DND-41 (cell line): ENCODE data around the gene LANCL3.

Experiments used
- ATAC-seq: fragments of 200-7000 bp; cut with Tn5 transposase; 3 replicates; pipeline ENCODE4 v1.9.1; 2021; ENCODE audit warnings: low read depth; ENCODE audit not compliant: insufficient read depth
- DNase-seq: peaks from one replicate; pipeline ENCODE4 v3.0.0-alpha.2; 2020
- H2AFZ ChIP-seq: 2 replicates; pipeline ENCODE4 v1.6.0; 2012; ENCODE audit warnings: low read depth, low read length
- H3K27ac ChIP-seq: 2 replicates; pipeline ENCODE4 v1.5.1; 2012; ENCODE audit warnings: low read length, inconsistent platforms
- H3K27me3 ChIP-seq: fragments of 200-600 bp; sonication (generic); 2 replicates; pipeline ENCODE4 v1.6.0; 2012; ENCODE audit warnings: low read length, mild to moderate bottlenecking, inconsistent platforms; ENCODE audit not compliant: insufficient read depth, poor library complexity
- H3K36me3 ChIP-seq: 2 replicates; pipeline ENCODE4 v1.5.1; 2012; ENCODE audit warnings: low read length, inconsistent platforms; ENCODE audit not compliant: insufficient read depth
- H3K4me1 ChIP-seq: 2 replicates; pipeline ENCODE4 v1.5.1; 2012; ENCODE audit warnings: mild to moderate bottlenecking, low read length; ENCODE audit not compliant: insufficient read depth
- H3K4me2 ChIP-seq: 2 replicates; pipeline ENCODE4 v1.6.0; 2012; ENCODE audit warnings: mild to moderate bottlenecking, moderate library complexity, low read length, inconsistent platforms; ENCODE audit not compliant: insufficient read depth
- H3K4me3 ChIP-seq, 2 experiments: fragments of 200-600 bp in 1 of 2; shearing (Covaris generic) in 1 of 2; 2 replicates each; pipeline ENCODE4 v1.5.1; 2012 to 2016; ENCODE audit warnings: inconsistent platforms in 2 of 2, low read length in 2 of 2, mild to moderate bottlenecking in 2 of 2, low read depth in 1 of 2, moderate library complexity in 1 of 2
- H3K79me2 ChIP-seq: 2 replicates; pipeline ENCODE4 v1.6.0; 2012; ENCODE audit warnings: low read length, inconsistent platforms; ENCODE audit not compliant: insufficient read depth
- H3K9ac ChIP-seq: 2 replicates; pipeline ENCODE4 v1.6.0; 2012; ENCODE audit warnings: low read depth, mild to moderate bottlenecking, inconsistent platforms, low read length, moderate library complexity
- H3K9me3 ChIP-seq: 2 replicates; pipeline ENCODE4 v1.5.1; 2012; ENCODE audit warnings: low read length, moderate library complexity, mild to moderate bottlenecking, inconsistent platforms; ENCODE audit not compliant: insufficient read depth, severe bottlenecking
- H4K20me1 ChIP-seq: 2 replicates; pipeline ENCODE4 v1.6.0; 2012; ENCODE audit warnings: low read length; ENCODE audit not compliant: insufficient read depth
- CTCF ChIP-seq: IDR thresholded peaks from 2 replicates; pipeline ENCODE4 v1.5.1; 2012; ENCODE audit warnings: borderline replicate concordance, low read length, moderate library complexity, mild to moderate bottlenecking; ENCODE audit not compliant: poor library complexity, severe bottlenecking; ENCODE audit errors: extremely low read depth
- EZH2 ChIP-seq: IDR thresholded peaks from 3 replicates; pipeline ENCODE4 v1.6.1; 2012; ENCODE audit warnings: borderline replicate concordance, low read depth, mild to moderate bottlenecking, moderate library complexity, low read length, inconsistent platforms; ENCODE audit not compliant: severe bottlenecking

Gene LANCL3

GRCh38 chrX:37652589-37653231, 81.2 kb downstream of the LANCL3 start:
- no peak for ATAC-seq
- no peaks in the 10 kb centered on the region for H3K9me3 ChIP-seq
- no peak overlapping the region for H3K27ac ChIP-seq
- no peak overlapping the region for H3K9ac ChIP-seq
- H2AFZ ChIP-seq, result no peak overlapping the region
- no peaks in the 10 kb centered on the region for H4K20me1 ChIP-seq
- no peak overlapping the region for H3K4me2 ChIP-seq
- DNase-seq, result no peak
- no peak overlapping the region for H3K4me3 ChIP-seq
- TF ChIP-seq CTCF, result no peak
- no peak for TF ChIP-seq EZH2
- H3K79me2 ChIP-seq, result no peaks in the 10 kb centered on the region
- H3K36me3 ChIP-seq, result no peaks in the 10 kb centered on the region
- H3K27me3 ChIP-seq, result no peaks in the 10 kb centered on the region
- no peaks in the 10 kb centered on the region for H3K4me1 ChIP-seq

GRCh38 chrX:37653397-37654085, 82.1 kb downstream of the LANCL3 start:
- Histone ChIP-seq H3K4me3 (no peak overlapping the region), H4K20me1 (no peaks in the 10 kb centered on the region), H3K36me3 (no peaks in the 10 kb centered on the region), H3K27ac (no peak overlapping the region), H3K79me2 (no peaks in the 10 kb centered on the region), H3K27me3 (no peaks in the 10 kb centered on the region), H2AFZ (no peak overlapping the region), H3K4me1 (no peaks in the 10 kb centered on the region), H3K9ac (no peak overlapping the region), H3K9me3 (no peaks in the 10 kb centered on the region), H3K4me2 (no peak overlapping the region)
- no peak for TF ChIP-seq EZH2
- no peak for TF ChIP-seq CTCF
- ATAC-seq (no peak), DNase-seq (no peak)

DNA sequence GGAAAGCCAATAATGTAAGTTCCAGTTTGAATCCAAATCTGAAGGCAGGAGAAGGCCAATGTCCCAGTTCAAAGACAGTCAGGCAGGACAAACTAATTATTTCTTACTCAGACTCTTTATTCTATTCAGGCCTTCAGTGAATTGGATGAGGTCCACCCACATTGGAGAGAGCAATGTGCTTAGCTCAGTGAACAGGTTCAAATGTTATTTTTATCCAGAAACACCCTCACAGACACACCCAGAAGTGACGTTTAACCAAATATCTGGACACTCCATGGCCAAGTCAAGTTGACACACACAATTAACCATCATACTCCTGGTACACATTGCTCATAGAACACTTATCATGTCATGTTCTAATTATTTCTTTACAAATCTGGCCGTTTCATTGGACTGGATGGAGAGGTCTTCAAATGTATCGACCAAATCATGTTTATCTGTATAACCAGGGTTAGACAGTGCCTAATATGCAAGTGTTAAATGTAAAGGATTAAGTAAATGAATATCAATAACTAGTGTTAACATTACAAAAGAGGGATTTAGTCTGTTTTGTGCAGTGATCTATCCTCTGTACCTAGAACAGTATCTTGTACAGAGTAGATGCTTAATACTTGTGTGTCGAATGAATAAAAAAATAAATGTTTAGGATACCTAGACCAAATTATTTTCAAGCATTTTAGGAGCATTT, 87.0 kb downstream of the LANCL3 start:
- no peak for DNase-seq
- no peaks in the 10 kb centered on the region for H3K79me2 ChIP-seq
- no peak overlapping the region for H3K27ac ChIP-seq
- H2AFZ ChIP-seq, result no peak overlapping the region
- no peak overlapping the region for H3K9ac ChIP-seq
- no peaks in the 10 kb centered on the region for H3K9me3 ChIP-seq
- H3K27me3 ChIP-seq, result no peaks in the 10 kb centered on the region
- ATAC-seq, result no peak
- H3K4me3 ChIP-seq, result no peak overlapping the region
- no peak overlapping the region for H3K4me2 ChIP-seq
- no peaks in the 10 kb centered on the region for H3K4me1 ChIP-seq
- no peak for TF ChIP-seq EZH2
- TF ChIP-seq CTCF, result no peak
- no peaks in the 10 kb centered on the region for H3K36me3 ChIP-seq
- no peaks in the 10 kb centered on the region for H4K20me1 ChIP-seq
